HG02943 (cell line): ENCODE data around the gene KCNJ1.

Experiments
- ATAC-seq: cut with Tn5 transposase; IDR thresholded peaks from one replicate; pipeline ENCODE4 v1.9.1; 2021; ENCODE audit warnings: mild to moderate bottlenecking, low read depth, moderate library complexity; ENCODE audit not compliant: unreplicated experiment

Gene KCNJ1

DNA sequence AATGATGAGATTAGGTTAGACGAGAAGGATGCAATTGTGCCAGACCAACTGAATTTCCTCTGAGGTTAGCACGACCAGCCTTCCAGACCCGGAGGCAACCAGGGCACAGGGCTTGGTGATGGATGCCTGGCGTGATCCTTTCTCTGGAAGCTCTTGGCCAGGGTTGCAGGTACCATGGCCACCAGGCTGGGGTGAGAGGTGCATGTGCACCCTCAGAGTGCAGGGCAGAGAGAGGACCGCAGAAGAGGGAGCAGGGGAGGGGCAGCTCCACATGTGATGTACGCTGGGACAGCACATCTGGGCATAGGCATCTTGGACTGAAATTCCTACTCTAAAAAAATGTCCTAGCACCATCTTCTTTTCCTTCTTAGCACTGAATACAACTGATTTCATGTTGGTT lies 10.9 kb downstream of the KCNJ1 start:
- ATAC-seq = no peak

- no peak for ATAC-seq
Observed at GRCh38 chr11:128854841-128855240, 12.3 kb downstream of the KCNJ1 start.

GRCh38 chr11:128853559-128853958 lies 13.5 kb downstream of the KCNJ1 start:
- no peak for ATAC-seq

- ATAC-seq = no peak
Observed at GRCh38 chr11:128852327-128853023, 14.6 kb downstream of the KCNJ1 start.

GRCh38 chr11:128848815-128849455 lies 18.2 kb downstream of the KCNJ1 start:
- peak; percentile 66 for ATAC-seq

DNA sequence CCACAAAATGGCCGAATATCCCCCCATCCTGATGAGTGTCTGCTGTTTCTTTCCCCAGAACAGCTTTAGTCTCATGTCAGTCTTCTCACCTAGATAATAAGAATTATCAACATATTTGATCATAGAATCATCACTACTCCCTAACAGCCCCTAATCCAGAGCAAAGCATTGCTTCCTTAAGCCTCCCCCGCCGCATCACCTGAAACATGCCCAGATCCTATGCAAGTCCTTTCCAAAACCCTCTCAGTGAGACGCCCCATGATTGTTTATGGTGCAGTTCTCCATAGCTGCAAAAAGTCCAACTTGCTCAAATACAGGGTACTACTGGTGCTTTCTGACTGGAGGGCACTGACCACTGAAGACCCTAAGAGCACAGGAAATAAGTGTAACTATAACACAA lies 20.1 kb downstream of the KCNJ1 start:
- ATAC-seq = no peak

- no peak for ATAC-seq
Observed at GRCh38 chr11:128845334-128845780, 21.7 kb downstream of the KCNJ1 start.

DNA sequence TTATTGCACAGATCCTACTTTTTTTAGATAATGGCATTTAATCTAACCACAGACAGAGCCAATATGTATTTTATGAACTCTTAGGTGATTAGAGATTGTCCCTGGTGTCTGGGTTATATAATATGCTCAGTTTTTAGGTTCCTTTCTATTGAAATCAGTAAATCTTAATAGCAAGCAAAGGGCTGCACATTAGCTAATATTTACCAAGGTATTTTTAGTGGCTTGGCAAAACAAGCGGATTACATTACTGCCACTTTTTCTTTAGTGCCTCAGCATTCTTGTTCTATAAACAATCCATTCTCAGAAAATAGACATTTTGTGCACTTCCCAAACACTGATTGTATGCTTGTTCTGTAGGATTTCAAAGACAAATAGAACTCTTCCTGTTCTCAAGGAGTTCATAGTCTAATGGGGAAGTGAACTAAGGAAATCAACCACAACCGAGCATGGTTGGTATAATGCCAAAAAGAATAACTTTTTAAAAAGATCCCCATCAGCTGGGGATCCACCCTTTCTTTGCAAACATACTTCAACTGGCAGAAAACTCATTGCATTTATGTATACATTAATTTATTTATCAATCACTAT lies 23.8 kb downstream of the KCNJ1 start:
- no peak for ATAC-seq

DNA sequence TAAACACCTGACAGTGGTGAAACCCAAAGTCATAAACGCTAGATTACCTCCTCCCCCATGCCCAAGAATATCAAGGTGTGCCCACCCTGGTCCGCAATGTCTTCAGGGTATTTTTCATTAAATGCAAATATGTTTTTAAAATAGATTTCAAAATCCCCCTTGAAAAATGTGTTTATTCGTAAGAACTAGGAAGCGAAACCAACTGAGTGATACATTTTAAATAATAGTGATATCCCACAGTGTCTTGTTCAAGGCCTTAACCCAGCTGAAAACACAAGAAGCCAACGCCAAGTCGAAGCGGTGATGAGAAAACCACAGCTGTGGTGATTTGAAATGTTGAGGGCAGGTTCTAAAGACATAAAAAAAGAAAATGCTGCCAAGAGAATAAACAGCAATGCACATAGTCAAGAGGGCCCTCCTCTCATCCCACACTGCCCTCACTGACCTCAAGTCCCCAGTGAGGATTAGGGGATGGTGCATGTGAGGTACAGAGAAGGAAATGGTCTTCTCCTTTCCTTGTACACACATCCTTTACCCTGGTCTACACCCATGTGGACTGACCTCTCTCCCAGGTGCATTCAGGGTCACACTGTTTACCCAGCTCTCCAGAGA lies 25.5 kb downstream of the KCNJ1 start:
- no peak for ATAC-seq

- ATAC-seq = no peak
Observed at GRCh38 chr11:128840783-128841182, 26.3 kb downstream of the KCNJ1 start.

DNA sequence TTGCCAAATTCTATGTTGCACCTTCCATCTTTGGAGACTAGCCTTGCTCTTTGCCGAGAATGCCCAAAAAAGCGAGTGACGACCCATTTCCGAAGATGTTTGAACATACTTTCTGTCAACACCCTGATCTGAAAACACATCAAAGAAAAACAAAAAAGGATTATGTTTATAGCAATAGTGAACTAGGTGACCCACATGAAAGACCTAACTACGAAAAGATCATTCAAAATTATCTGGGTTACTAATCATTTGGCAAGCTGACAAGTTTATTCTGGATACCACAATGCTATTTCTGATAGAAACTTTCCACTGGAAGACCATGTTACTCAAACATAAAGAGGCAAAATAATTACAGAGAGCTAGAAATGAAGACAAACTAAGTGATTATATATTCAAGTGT lies 27.0 kb downstream of the KCNJ1 start:
- no peak for ATAC-seq

GRCh38 chr11:128839081-128839480 lies 28.0 kb downstream of the KCNJ1 start:
- no peak for ATAC-seq

DNA sequence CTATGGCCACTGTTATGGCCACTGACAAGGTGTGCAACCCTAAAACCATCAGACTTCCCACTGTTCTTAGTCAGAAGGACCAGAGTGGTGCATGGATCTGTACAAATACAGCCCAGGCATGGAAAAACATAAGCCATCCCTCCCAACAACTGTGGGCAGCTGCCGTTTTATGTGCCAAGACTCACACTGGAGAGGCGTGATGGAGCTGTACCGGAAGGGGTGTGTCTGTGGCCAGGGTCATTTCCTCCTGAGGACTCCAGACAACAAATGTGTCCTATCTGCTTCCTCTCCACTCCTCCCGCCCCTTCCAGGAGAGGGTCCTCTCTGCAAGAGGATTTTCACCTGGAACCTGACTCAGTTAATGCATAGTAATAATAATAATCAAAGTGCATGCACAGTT lies 29.5 kb downstream of the KCNJ1 start:
- no peak for ATAC-seq

DNA sequence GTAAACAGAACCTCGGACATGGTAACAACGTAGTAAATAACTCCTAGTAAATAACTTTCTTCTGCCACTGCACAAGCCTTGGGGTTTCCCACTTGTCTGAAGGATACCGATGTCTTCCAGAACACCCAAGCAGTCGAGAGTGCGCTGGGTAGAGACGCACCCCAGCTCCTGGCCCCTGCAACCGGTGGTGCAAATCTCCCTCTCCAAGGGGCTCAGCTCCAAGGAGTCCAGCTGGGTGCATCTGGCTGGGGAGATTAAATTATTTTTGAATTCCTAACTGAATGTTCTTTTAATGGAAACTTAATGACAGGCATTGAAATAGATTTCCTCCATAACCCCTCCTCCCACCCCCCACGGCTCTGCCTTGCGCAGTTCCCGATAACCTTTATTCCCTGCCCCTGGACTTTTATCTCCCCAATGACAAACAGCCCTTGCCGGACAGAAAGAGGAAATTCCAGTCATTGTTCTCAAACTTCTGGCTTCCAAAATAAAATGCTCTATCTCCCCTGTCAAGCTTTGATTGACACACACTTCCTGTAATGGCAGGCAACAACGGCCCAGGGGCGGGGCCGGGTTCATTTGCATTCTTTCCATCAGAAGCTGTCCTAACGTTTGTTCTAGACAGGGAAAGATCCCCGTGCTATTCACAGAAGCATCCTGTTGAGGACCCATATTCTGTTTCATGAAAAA lies 31.2 kb downstream of the KCNJ1 start:
- no peak for ATAC-seq

GRCh38 chr11:128834157-128834556 lies 32.9 kb downstream of the KCNJ1 start:
- ATAC-seq = no peak

GRCh38 chr11:128832121-128832497 lies 35.0 kb downstream of the KCNJ1 start:
- no peak for ATAC-seq

GRCh38 chr11:128831174-128832120 lies 35.6 kb downstream of the KCNJ1 start:
- peak; percentile 85 for ATAC-seq

DNA sequence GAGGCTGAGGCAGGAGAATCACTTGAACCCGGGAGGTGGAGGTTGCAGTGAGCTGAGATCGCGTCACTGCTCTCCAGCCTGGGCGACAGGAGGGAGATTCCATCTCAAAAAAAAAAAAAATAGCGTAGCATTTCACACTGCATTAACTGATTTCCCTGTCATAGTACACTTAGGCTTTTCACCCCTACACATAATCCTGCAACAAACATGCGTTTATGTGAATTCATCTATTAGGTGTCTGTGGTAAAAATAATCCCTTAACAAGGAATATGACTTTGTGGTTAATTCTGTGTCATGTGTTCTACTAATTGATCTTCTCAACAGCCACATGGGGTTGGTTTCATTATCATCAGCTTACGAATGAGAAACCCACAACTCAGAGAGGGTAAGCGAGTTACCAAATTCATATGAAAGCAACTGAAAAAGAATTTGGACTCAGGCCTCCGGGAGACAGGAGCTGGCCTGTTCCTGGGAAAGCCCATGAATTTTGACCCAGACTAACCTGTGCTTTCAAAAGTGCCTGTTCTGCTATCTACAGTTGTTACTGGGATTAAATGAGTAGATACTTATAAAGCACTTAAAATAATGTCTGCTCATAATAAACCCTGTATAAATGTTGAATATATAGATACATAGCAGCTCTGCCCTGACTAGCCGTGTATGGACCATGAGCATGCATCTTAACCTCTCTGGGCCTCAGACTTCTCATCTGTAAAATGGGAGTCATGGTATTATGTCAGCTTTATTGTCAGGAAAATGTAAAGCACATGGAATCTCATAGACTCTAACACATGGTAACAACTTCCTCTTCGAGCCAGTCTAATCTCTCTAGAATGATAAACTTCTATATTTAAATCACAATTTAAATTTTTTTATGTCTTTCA lies 36.6 kb downstream of the KCNJ1 start:
- peak; percentile 21 for ATAC-seq

- no peak for ATAC-seq
Observed at GRCh38 chr11:128828350-128828749, 38.7 kb downstream of the KCNJ1 start.
